Body of pancreas (tissue), 4 donors: Measurements from ENCODE around the gene CHCHD6. TPM values are rescaled to one million over a fixed set of nuclear protein-coding genes. Genes with fewer than 3 reads are reported as not detected.

ENCODE experiments used
- ATAC-seq: fragments of 150-250 bp; one replicate; pipeline ENCODE4 v1.9.1; 2016
- DNase-seq, 4 donors: peaks; one replicate each; pipeline ENCODE4 v3.0.0-alpha.2; 2019
- H3K27ac ChIP-seq, 4 donors: fragments of 200-600 bp; sonication (generic); 1 replicate in 3 of 4; 2 replicates in 1 of 4; pipeline versions ENCODE4 v1.5.1 to v1.6.1; 2016 to 2019; ENCODE audit warnings: mild to moderate bottlenecking in 1 of 4, mixed read lengths in 1 of 4, moderate library complexity in 1 of 4
- H3K27me3 ChIP-seq, 2 donors: fragments of 200-600 bp; sonication (generic); one replicate each; pipeline ENCODE4 v1.6.0; 2016; ENCODE audit warnings: mild to moderate bottlenecking in 1 of 2
- H3K36me3 ChIP-seq, 2 donors: fragments of 200-600 bp; sonication (generic); replicated peaks in 1 of 2; 2 replicates each; pipeline ENCODE4 v1.5.1; 2016; ENCODE audit warnings: low read depth in 2 of 2; ENCODE audit not compliant: insufficient read depth in 1 of 2
- H3K4me1 ChIP-seq: fragments of 200-600 bp; sonication (generic); one replicate; pipeline ENCODE4 v1.6.0; 2016
- H3K4me3 ChIP-seq, 2 donors: fragments of 200-600 bp; sonication (generic); 1 replicate in 1 of 2; 2 replicates in 1 of 2; pipeline ENCODE4 v1.5.1; 2016 to 2019
- H3K9me3 ChIP-seq, 3 donors: fragments of 200-600 bp; sonication (generic); 1 replicate in 2 of 3; 2 replicates in 1 of 3; pipeline ENCODE4 v1.5.1; 2016
- POLR2A ChIP-seq, 3 donors: fragments of 450-650 bp; IDR thresholded peaks; one replicate each; pipeline ENCODE4 v1.6.1; 2016; ENCODE audit warnings: antibody characterized with exemption in 3 of 3, mild to moderate bottlenecking in 2 of 3
- WGBS, 2 donors: methylation state at CpG; one replicate each; pipeline ENCODE4 v1.1.5; 2017; 5-methylcytosine and 5-hydroxymethylcytosine counted together
- intact Hi-C: fragments of 100-400 bp; cut with DNase I; formaldehyde crosslinking; loops from one replicate; pipeline ENCODE4 v1.15.1; 2023
- total RNA-seq, 2 donors: library from RNA; depleted of rRNA; stranded (reverse); fragments of >200 nt; gene quantifications; one replicate each; pipeline ENCODE4 v1.1.0, GENCODE V29; 2016
- TF ChIP-seq, protein P1 (sequence below), 7 experiments: fragments of 450-650 bp in 4 of 7; fragments of 200-600 bp in 3 of 7; sonication (generic) in 3 of 7; IDR thresholded peaks; one replicate each; pipeline ENCODE4 v1.5.1; 2016 to 2019; ENCODE audit warnings: antibody characterized with exemption in 7 of 7

The CHCHD6 gene
- total RNA-seq, 2 donors from 2014 or later: 0.66 to 10.9 TPM

DNA sequence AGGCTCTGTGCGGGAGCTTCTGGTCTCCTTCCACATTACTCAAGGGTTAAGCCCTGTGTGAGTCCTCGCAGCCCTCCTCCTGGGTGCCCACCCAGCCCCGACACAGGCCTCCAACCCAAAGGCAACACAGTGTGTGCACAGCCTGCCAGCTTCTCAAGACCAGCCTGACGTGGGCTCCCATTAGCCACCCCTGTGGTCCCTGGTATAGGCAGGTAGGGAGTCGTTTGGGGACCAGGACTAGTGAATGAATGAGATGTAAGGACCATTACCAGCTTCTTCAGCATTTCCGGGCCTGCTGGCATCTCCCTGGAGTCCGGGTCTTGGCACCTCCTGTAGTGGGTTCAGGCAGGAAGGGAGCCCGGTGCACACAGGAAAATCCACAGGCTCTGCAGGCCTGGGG lies 258.7 kb downstream of the CHCHD6 start:
- Histone ChIP-seq H3K4me1 (peaks cover 16% of the 10 kb centered on the region), H3K36me3 (no peaks in the 10 kb centered on the region), H3K27ac (no peak overlapping the region), H3K9me3 (no peaks in the 10 kb centered on the region), H3K27me3 (no peaks in the 10 kb centered on the region), H3K4me3 (no peak overlapping the region)
- TF ChIP-seq, protein P1, sequence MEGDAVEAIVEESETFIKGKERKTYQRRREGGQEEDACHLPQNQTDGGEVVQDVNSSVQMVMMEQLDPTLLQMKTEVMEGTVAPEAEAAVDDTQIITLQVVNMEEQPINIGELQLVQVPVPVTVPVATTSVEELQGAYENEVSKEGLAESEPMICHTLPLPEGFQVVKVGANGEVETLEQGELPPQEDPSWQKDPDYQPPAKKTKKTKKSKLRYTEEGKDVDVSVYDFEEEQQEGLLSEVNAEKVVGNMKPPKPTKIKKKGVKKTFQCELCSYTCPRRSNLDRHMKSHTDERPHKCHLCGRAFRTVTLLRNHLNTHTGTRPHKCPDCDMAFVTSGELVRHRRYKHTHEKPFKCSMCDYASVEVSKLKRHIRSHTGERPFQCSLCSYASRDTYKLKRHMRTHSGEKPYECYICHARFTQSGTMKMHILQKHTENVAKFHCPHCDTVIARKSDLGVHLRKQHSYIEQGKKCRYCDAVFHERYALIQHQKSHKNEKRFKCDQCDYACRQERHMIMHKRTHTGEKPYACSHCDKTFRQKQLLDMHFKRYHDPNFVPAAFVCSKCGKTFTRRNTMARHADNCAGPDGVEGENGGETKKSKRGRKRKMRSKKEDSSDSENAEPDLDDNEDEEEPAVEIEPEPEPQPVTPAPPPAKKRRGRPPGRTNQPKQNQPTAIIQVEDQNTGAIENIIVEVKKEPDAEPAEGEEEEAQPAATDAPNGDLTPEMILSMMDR (IDR thresholded peaks at IDR 0.05): no peak
- no peak for TF ChIP-seq POLR2A (IDR thresholded peaks at IDR 0.05)
- intact Hi-C loops: no loop called here
- ATAC-seq (no peak), DNase-seq (peak in 1 of 4 donors; percentile 6)
- 92 to 95% methylated on average over 5 to 8 of the region's 8 CpGs for WGBS, 2 donors

GRCh38 chr3:126963261-126964190 lies 259.5 kb downstream of the CHCHD6 start:
- Histone ChIP-seq H3K27ac (no peak overlapping the region), H3K9me3 (no peaks in the 10 kb centered on the region), H3K4me1 (peaks cover 16% of the 10 kb centered on the region), H3K27me3 (no peaks in the 10 kb centered on the region), H3K4me3 (no peak overlapping the region), H3K36me3 (no peaks in the 10 kb centered on the region)
- intact Hi-C loops: no loop called here
- 92 to 95% methylated on average over 7 of the region's 7 CpGs for WGBS, 2 donors
- DNase-seq: peak in 1 of 4 donors; percentile 4
- TF ChIP-seq POLR2A (IDR thresholded peaks at IDR 0.05): no peak
- TF ChIP-seq, protein P1 (IDR thresholded peaks at IDR 0.05): no peak
- no peak for ATAC-seq

- no peaks in the 10 kb centered on the region for H3K36me3 ChIP-seq
- WGBS, 2 donors: 81 to 82% methylated on average over 7 of the region's 7 CpGs
- no peak overlapping the region for H3K4me3 ChIP-seq
- H3K4me1 ChIP-seq: peaks cover 16% of the 10 kb centered on the region
- TF ChIP-seq, protein P1 (IDR thresholded peaks at IDR 0.05): no peak
- no peak for TF ChIP-seq POLR2A (IDR thresholded peaks at IDR 0.05)
- no peaks in the 10 kb centered on the region for H3K27me3 ChIP-seq
- no peak for DNase-seq
- H3K27ac ChIP-seq: no peak overlapping the region
- ATAC-seq: no peak
- H3K9me3 ChIP-seq: no peaks in the 10 kb centered on the region
- intact Hi-C loops: no loop called here
Observed at GRCh38 chr3:126964261-126964660, 260.2 kb downstream of the CHCHD6 start.

DNA sequence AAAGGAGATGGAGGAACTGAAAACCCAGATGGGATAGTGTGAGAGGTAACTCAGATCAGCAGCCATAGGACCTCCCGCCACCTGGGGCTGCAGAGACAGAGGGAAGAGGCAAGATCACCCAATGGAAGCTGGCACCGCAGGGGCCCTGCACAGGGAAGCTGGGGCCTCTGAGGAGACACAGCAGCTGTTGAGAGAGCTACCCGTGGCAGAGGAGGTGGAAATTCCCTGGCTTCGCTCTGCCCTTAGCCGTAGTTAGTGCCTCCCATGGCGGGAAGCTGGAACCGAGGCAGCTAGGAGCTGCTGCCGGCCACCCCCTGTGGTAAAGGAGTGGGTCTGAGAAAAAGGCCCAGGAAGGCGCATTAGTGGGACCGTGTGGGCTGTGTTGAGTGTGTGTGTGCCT lies 260.9 kb downstream of the CHCHD6 start:
- intact Hi-C loops: no loop called here
- no peaks in the 10 kb centered on the region for H3K36me3 ChIP-seq
- 86 to 95% methylated on average over 7 to 9 of the region's 10 CpGs for WGBS, 2 donors
- no peaks in the 10 kb centered on the region for H3K9me3 ChIP-seq
- ATAC-seq (no peak), DNase-seq (peak in 1 of 4 donors; percentile 1)
- H3K27ac ChIP-seq: no peak overlapping the region
- H3K27me3 ChIP-seq: no peaks in the 10 kb centered on the region
- peaks cover 16% of the 10 kb centered on the region for H3K4me1 ChIP-seq
- TF ChIP-seq, protein P1 (IDR thresholded peaks at IDR 0.05): no peak
- no peak for TF ChIP-seq POLR2A (IDR thresholded peaks at IDR 0.05)
- H3K4me3 ChIP-seq: no peak overlapping the region
